HUES48 (cell line): ENCODE data around the gene CTNNA2.
A peak's percentile ranks its signal among the peaks of the same experiment; 100 is the strongest.

Source experiments
- H3K27ac ChIP-seq: one replicate; pipeline ENCODE4 v1.7.0; 2013; ENCODE audit warnings: low read depth, low read length, inconsistent platforms
- H3K27me3 ChIP-seq: 2 replicates; pipeline ENCODE4 v1.6.1; 2013; ENCODE audit warnings: mild to moderate bottlenecking, low read length; ENCODE audit not compliant: control insufficient read depth, insufficient read depth
- H3K36me3 ChIP-seq: 2 replicates; pipeline ENCODE4 v1.6.1; 2013; ENCODE audit warnings: low read length; ENCODE audit not compliant: control insufficient read depth, insufficient read depth
- H3K4me1 ChIP-seq: 2 replicates; pipeline ENCODE4 v1.6.1; 2013; ENCODE audit warnings: mild to moderate bottlenecking, low read length; ENCODE audit not compliant: control insufficient read depth, insufficient read depth
- H3K4me3 ChIP-seq: 2 replicates; pipeline ENCODE4 v1.5.1; 2013; ENCODE audit warnings: mild to moderate bottlenecking, low read depth, low read length
- H3K9ac ChIP-seq: 2 replicates; pipeline ENCODE4 v1.6.1; 2013; ENCODE audit warnings: mild to moderate bottlenecking, low read depth, low read length, moderate library complexity
- H3K9me3 ChIP-seq: 2 replicates; pipeline ENCODE4 v1.6.1; 2013; ENCODE audit warnings: low read length; ENCODE audit not compliant: control insufficient read depth, insufficient read depth

The CTNNA2 gene

GRCh38 chr2:79573895-79574674, 61.2 kb downstream of the CTNNA2 start:
- H3K4me3 ChIP-seq, result no peak overlapping the region
- H3K4me1 ChIP-seq, result no peaks in the 10 kb centered on the region
- H3K27ac ChIP-seq, result no peak overlapping the region
- H3K27me3 ChIP-seq, result no peaks in the 10 kb centered on the region
- H3K9me3 ChIP-seq, result no peaks in the 10 kb centered on the region
- no peak overlapping the region for H3K9ac ChIP-seq
- H3K36me3 ChIP-seq, result no peaks in the 10 kb centered on the region

GRCh38 chr2:79576451-79576850, 63.6 kb downstream of the CTNNA2 start:
- Histone ChIP-seq H3K27ac (no peak overlapping the region), H3K4me3 (no peak overlapping the region), H3K27me3 (no peaks in the 10 kb centered on the region), H3K9ac (no peak overlapping the region), H3K4me1 (0 out of 2 replicates have a peak, but pooled peaks cover 7% of the 10 kb centered on the region), H3K9me3 (no peaks in the 10 kb centered on the region), H3K36me3 (no peaks in the 10 kb centered on the region)

DNA sequence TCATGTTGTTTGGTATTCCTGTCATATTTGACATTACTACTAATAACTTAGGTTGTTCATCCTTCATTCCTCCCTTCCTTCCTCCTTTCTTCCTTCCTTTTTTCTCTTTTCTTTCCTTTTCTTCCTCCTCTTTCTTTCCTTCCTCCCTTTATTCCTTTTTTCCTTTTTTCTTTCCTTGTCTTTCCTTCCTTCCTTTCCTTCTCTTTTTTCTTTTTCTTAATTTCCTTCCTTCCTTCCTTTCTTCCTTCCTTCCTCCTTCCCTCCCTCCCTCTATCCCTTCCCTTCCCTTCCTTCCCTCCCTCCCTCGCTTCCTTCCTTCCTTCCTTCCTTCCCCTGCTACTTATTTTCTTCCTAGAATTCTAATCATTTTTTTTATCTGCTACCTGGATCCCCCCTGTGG, 66.1 kb downstream of the CTNNA2 start:
- no peak overlapping the region for H3K27ac ChIP-seq
- no peak overlapping the region for H3K9ac ChIP-seq
- no peaks in the 10 kb centered on the region for H3K36me3 ChIP-seq

GRCh38 chr2:79580175-79580574, 67.3 kb downstream of the CTNNA2 start:
- Histone ChIP-seq H3K36me3 (no peaks in the 10 kb centered on the region), H3K9me3 (no peaks in the 10 kb centered on the region), H3K27ac (no peak overlapping the region), H3K27me3 (no peaks in the 10 kb centered on the region), H3K4me3 (no peak overlapping the region), H3K4me1 (0 out of 2 replicates have a peak, but pooled peaks cover 7% of the 10 kb centered on the region), H3K9ac (no peak overlapping the region)

More for the DNA sequence above, 66.1 kb downstream of the CTNNA2 start:
- Histone ChIP-seq H3K4me3 (no peak overlapping the region), H3K27me3 (no peaks in the 10 kb centered on the region), H3K4me1 (0 out of 2 replicates have a peak, but pooled peaks cover 7% of the 10 kb centered on the region), H3K9me3 (no peaks in the 10 kb centered on the region)

DNA sequence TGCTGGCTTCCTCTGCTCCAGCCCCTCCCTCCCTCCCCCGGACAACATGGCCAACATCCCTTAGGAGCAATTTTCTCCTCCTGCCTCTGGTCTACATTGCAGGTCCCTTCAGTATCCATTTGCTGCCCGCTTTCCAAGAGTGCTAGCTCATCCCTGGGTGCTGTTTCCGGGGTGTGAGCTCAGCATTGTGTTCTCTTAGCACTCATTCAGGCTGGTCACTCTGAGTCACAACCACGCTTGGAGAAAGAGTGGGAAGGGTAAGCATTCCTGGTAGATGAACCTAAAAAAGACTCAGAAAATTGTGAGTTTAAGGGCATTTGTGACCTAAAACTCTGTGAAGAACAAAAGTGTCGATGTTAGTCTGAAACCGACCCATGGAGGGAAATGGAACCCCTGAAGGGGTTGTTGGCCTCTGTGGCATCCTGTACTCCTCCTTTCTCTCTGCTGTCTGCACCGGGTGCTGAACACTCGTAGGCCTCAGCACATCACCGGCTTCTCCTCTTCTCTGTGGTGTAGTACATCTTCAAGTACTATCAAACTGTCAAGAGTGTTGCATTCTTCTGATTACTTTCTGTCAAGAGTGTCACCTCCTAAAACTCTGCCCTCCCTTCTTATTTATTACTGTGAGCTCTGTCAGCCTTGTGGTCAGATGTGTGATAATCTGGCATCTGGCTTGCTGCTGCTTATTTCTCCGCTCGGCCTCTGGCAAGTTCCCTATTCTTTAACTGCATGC, 73.0 kb downstream of the CTNNA2 start:
- H3K9me3 ChIP-seq, result no peaks in the 10 kb centered on the region
- H3K4me3 ChIP-seq, result no peak overlapping the region
- no peak overlapping the region for H3K27ac ChIP-seq
- H3K27me3 ChIP-seq, result no peaks in the 10 kb centered on the region
- peaks cover 16% of the 10 kb centered on the region for H3K4me1 ChIP-seq
- H3K9ac ChIP-seq, result no peak overlapping the region
- H3K36me3 ChIP-seq, result no peaks in the 10 kb centered on the region

DNA sequence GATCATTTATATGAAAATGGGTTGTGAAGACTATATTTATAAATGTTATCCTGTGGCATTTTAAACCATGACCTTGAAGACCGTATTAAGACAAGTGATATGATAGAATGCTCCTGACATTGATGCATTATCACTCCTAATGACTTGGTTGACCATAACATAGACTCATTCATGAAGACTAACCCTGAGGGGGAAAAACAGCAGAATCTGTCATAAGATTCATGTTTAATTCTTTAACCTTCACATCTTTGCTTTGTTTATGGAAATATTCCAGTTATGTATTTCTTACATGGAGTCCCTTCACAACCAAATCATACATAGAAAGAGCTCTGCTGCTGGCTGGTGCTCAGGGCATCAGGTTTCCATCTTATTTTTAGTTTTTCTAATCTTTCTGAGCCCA, 78.4 kb downstream of the CTNNA2 start:
- H3K27me3 ChIP-seq, result no peaks in the 10 kb centered on the region
- H3K9me3 ChIP-seq, result no peaks in the 10 kb centered on the region
- H3K4me1 ChIP-seq, result peaks cover 31% of the 10 kb centered on the region
- H3K4me3 ChIP-seq, result no peak overlapping the region
- no peaks in the 10 kb centered on the region for H3K36me3 ChIP-seq
- no peak overlapping the region for H3K27ac ChIP-seq
- no peak overlapping the region for H3K9ac ChIP-seq

- peaks cover 38% of the 10 kb centered on the region for H3K4me1 ChIP-seq
- no peaks in the 10 kb centered on the region for H3K27me3 ChIP-seq
- H3K9ac ChIP-seq, result no peak overlapping the region
- no peak overlapping the region for H3K4me3 ChIP-seq
- 0 out of 2 replicates have a peak, but pooled peaks cover 2% of the 10 kb centered on the region for H3K9me3 ChIP-seq
- no peak overlapping the region for H3K27ac ChIP-seq
- no peaks in the 10 kb centered on the region for H3K36me3 ChIP-seq
These were observed 80.5 kb downstream of the CTNNA2 start for GRCh38 chr2:79593237-79593867.

GRCh38 chr2:79596403-79596802, 83.6 kb downstream of the CTNNA2 start:
- no peaks in the 10 kb centered on the region for H3K27me3 ChIP-seq
- H3K9ac ChIP-seq, result no peak overlapping the region
- no peaks in the 10 kb centered on the region for H3K36me3 ChIP-seq
- H3K4me1 ChIP-seq, result peaks cover 18% of the 10 kb centered on the region
- peak overlapping the region; percentile 7 for H3K27ac ChIP-seq
- 0 out of 2 replicates have a peak, but pooled peaks cover 2% of the 10 kb centered on the region for H3K9me3 ChIP-seq
- H3K4me3 ChIP-seq, result no peak overlapping the region

DNA sequence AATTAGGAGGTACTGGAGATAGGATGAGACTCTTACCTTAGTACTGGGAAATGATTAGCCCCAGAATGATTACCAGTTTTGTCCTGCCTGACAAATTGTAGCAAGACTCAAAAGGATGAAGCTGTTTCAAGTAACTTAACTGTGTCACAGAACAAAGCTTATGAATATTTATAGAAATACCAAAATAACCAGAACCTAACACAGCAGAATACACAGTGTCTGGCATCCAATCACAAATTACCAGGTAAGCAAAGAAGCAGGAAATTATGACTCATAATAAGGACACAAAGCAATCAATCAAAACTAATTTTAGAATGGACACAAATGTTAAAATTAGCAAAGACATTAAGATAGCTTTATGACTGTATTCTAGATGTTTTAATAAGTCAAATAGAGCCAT, 91.9 kb downstream of the CTNNA2 start:
- H3K9me3 ChIP-seq, result no peaks in the 10 kb centered on the region
- no peak overlapping the region for H3K27ac ChIP-seq
- H3K36me3 ChIP-seq, result no peaks in the 10 kb centered on the region
- no peak overlapping the region for H3K9ac ChIP-seq
- no peaks in the 10 kb centered on the region for H3K4me1 ChIP-seq
- H3K4me3 ChIP-seq, result no peak overlapping the region
- no peaks in the 10 kb centered on the region for H3K27me3 ChIP-seq

- Histone ChIP-seq H3K27ac (no peak overlapping the region), H3K9me3 (no peaks in the 10 kb centered on the region), H3K27me3 (no peaks in the 10 kb centered on the region), H3K4me1 (no peaks in the 10 kb centered on the region), H3K9ac (no peak overlapping the region), H3K4me3 (no peak overlapping the region), H3K36me3 (no peaks in the 10 kb centered on the region)
These were observed 98.7 kb downstream of the CTNNA2 start for GRCh38 chr2:79611448-79612016.
